GM12891 (cell line): Measurements from ENCODE around the gene FANCC.

Experiments used
- POLR2A ChIP-seq: IDR thresholded peaks from 2 replicates; pipeline ENCODE4 v1.6.1; 2011; ENCODE audit warnings: low read depth, low read length, control low read depth
- POLR2AphosphoS5 ChIP-seq: IDR thresholded peaks from 2 replicates; pipeline ENCODE4 v1.6.1; 2011; ENCODE audit warnings: low read depth, low read length, control low read depth
- POU2F2 ChIP-seq: IDR thresholded peaks from 2 replicates; pipeline ENCODE4 v1.6.1; 2011; ENCODE audit warnings: low read depth, mild to moderate bottlenecking, control low read depth, low read length, moderate library complexity
- SPI1 ChIP-seq: IDR thresholded peaks from 2 replicates; pipeline ENCODE4 v1.6.1; 2011; ENCODE audit warnings: low read depth, low read length, control low read depth
- TAF1 ChIP-seq: IDR thresholded peaks from 2 replicates; pipeline ENCODE4 v1.6.1; 2011; ENCODE audit warnings: low read depth, low read length, control low read depth

- TF ChIP-seq POLR2AphosphoS5 (no peak), POLR2A (no peak), TAF1 (no peak), POU2F2 (no peak), SPI1 (no peak)
Measured at GRCh38 chr9:95268681-95269080, 48.8 kb downstream of the FANCC start.
